GM12878 (cell line): ENCODE results near the gene MXRA7. TPM values are rescaled to one million over a fixed set of nuclear protein-coding genes. Genes with fewer than 3 reads are reported as not detected.

Experiments
- ATAC-seq: fragments of 200-7000 bp; cut with Tn5 transposase; 3 replicates; pipeline ENCODE4 v1.9.1; 2020; ENCODE audit warnings: mild to moderate bottlenecking, moderate library complexity
- BruUV-seq: library from RNA; stranded (reverse); fragments of 400-500 nt; replicated peaks from 2 replicates; lab custom pipeline; 2021; lab: Mats Ljungman, UMichigan
- CTCF ChIA-PET: fragments of 300-600 bp; sonication (Branson Sonifier 250); formaldehyde crosslinking; extraction: SDS; loops from one replicate; lab custom pipeline; 2021; ENCODE audit warnings: inconsistent platforms; lab: Yijun Ruan, JAX
- POLR2A ChIA-PET: fragments of 350-600 bp; formaldehyde crosslinking; extraction: SDS; loops from one replicate; lab custom pipeline; 2021; ENCODE audit warnings: inconsistent platforms; lab: Charles Lee
- RAD21 ChIA-PET: fragments of 300-600 bp; sonication (Branson Sonifier 250); formaldehyde crosslinking; loops from one replicate; lab custom pipeline; 2023; ENCODE audit warnings: antibody characterized with exemption; ENCODE audit not compliant: unreplicated experiment; lab: Charles Lee
- SMC1A ChIA-PET: fragments of 300-600 bp; sonication (Branson Sonifier 250); formaldehyde crosslinking; loops from one replicate; lab custom pipeline; 2023; ENCODE audit not compliant: unreplicated experiment, uncharacterized antibody; lab: Charles Lee
- DNase-seq: peaks from one replicate; pipeline ENCODE4 v3.0.0-alpha.2; 2011; ENCODE audit warnings: low read depth, low spot score
- FAIRE-seq: peaks from 3 replicates; lab custom pipeline; 2011; peaks lifted over from hg19 to GRCh38; lab: Jason Lieb, UNC
- H2AFZ ChIP-seq: 2 replicates; pipeline ENCODE4 v1.6.0; 2011; ENCODE audit warnings: low read depth, low read length, control low read depth; ENCODE audit not compliant: control insufficient read depth
- H3K27ac ChIP-seq: 2 replicates; pipeline ENCODE4 v1.5.1; 2011; ENCODE audit warnings: control low read depth; ENCODE audit not compliant: control insufficient read depth, insufficient read depth
- H3K27me3 ChIP-seq, 2 experiments: replicated peaks in 1 of 2; 2 replicates each; pipeline versions ENCODE4 v1.6.0 to v1.6.1; 2011; ENCODE audit warnings: low read length in 1 of 2; ENCODE audit not compliant: control insufficient read depth in 2 of 2, insufficient read depth in 2 of 2
- H3K36me3 ChIP-seq, 2 experiments: 2 replicates each; pipeline ENCODE4 v1.5.1; 2011; ENCODE audit warnings: low read length in 1 of 2; ENCODE audit not compliant: control insufficient read depth in 2 of 2, insufficient read depth in 2 of 2
- H3K4me1 ChIP-seq: 2 replicates; pipeline ENCODE4 v1.6.1; 2011; ENCODE audit warnings: mild to moderate bottlenecking, low read length, moderate library complexity, mixed read lengths; ENCODE audit not compliant: control insufficient read depth, insufficient read depth
- H3K4me2 ChIP-seq: 2 replicates; pipeline ENCODE4 v1.6.0; 2011; ENCODE audit warnings: control low read depth; ENCODE audit not compliant: control insufficient read depth, insufficient read depth
- H3K4me3 ChIP-seq: fragments of 200-600 bp; sonication (generic); 2 replicates; pipeline ENCODE4 v1.5.1; 2016
- H3K79me2 ChIP-seq: 2 replicates; pipeline ENCODE4 v1.6.0; 2011; ENCODE audit warnings: low read length; ENCODE audit not compliant: control insufficient read depth, insufficient read depth
- H3K9ac ChIP-seq: 2 replicates; pipeline ENCODE4 v1.8.0; 2011; ENCODE audit warnings: low read length, control low read depth, mixed read lengths; ENCODE audit not compliant: control insufficient read depth, insufficient read depth
- H3K9me3 ChIP-seq: replicated peaks from 3 replicates; pipeline ENCODE4 v1.5.1; 2011; ENCODE audit warnings: mild to moderate bottlenecking, low read length; ENCODE audit not compliant: control insufficient read depth, insufficient read depth
- H4K20me1 ChIP-seq: 2 replicates; pipeline ENCODE4 v1.6.0; 2011; ENCODE audit not compliant: control insufficient read depth, insufficient read depth
- MEF2B ChIP-seq: fragments of 450-650 bp; IDR thresholded peaks from 2 replicates; pipeline ENCODE4 v1.6.1; 2018; ENCODE audit warnings: mild to moderate bottlenecking, moderate library complexity; ENCODE audit not compliant: partially characterized antibody, poor library complexity, severe bottlenecking
- MXI1 ChIP-seq: fragments of 150-350 bp; IDR thresholded peaks from 2 replicates; pipeline ENCODE4 v1.6.1; 2011; ENCODE audit warnings: low read depth, mild to moderate bottlenecking, inconsistent platforms, low read length, improper control_type of control experiment
- PAX5 ChIP-seq: IDR thresholded peaks from 2 replicates; pipeline ENCODE4 v1.6.1; 2011; ENCODE audit warnings: low read depth, low read length, borderline replicate concordance
- SMAD5 ChIP-seq: IDR thresholded peaks from 2 replicates; pipeline ENCODE4 v1.6.1; 2016; ENCODE audit warnings: antibody characterized with exemption, low read depth
- ZBTB33 ChIP-seq: fragments of 450-650 bp; IDR thresholded peaks from 2 replicates; pipeline ENCODE4 v1.6.1; 2017; ENCODE audit warnings: mild to moderate bottlenecking
- WGBS: methylation state at CpG from one replicate; pipeline ENCODE4 v1.1.6; 2016; ENCODE audit warnings: low lambda C conversion rate; ENCODE audit not compliant: insufficient replicate concordance, insufficient coverage; ENCODE audit errors: missing lambda C conversion rate; 5-methylcytosine and 5-hydroxymethylcytosine counted together
- in situ Hi-C: fragments of 300-500 bp; cut with MboI; formaldehyde crosslinking; loops from 9 replicates; pipeline ENCODE4 v1.14.3; 2018; ENCODE audit warnings: mixed read lengths
- intact Hi-C: fragments of 100-400 bp; cut with micrococcal nuclease; formaldehyde crosslinking; loops from one replicate; pipeline ENCODE4 v1.14.2; 2022; ENCODE audit not compliant: unreplicated experiment
- polyA plus RNA-seq, 11 experiments: library from polyadenylated mRNA; depleted of rRNA in 4 of 11; unstranded in 6 of 11; stranded (reverse) in 5 of 11; fragments of >200 nt; fragmentation: Nextera tagmentation in 4 of 11; fragmentation: Illumina TruSeq in 1 of 11; extraction: Ambion mirVana in 4 of 11; extraction: Trizol in 1 of 11; gene quantifications; 1 replicate in 1 of 11; 2 replicates in 10 of 11; pipeline versions ENCODE4 v1.2.1 to v1.2.3, GENCODE V29; 2011 to 2016; ENCODE audit warnings: inconsistent platforms in 2 of 11, missing spikeins in 2 of 11, low read depth in 1 of 11
- total RNA-seq, 4 experiments: library from RNA; depleted of rRNA in 3 of 4; stranded (reverse); fragments of >200 nt in 3 of 4; fragmentation: Illumina TruSeq in 1 of 4; extraction: Trizol in 1 of 4; gene quantifications; 2 replicates each; pipeline versions ENCODE4 v1.2.1 to v1.2.3, GENCODE V29; 2013 to 2021

The MXRA7 gene
- total and polyA plus RNA-seq, 10 of the 15 experiments (the other 5 are each of a cell fraction or from before 2014, with no cell fraction given): 0.03 to 2.0 (median 0.33) TPM

GRCh38 chr17:76734080-76734840 lies 23.5 kb upstream of the MXRA7 start (continued):
- no peak for TF ChIP-seq ZBTB33

DNA sequence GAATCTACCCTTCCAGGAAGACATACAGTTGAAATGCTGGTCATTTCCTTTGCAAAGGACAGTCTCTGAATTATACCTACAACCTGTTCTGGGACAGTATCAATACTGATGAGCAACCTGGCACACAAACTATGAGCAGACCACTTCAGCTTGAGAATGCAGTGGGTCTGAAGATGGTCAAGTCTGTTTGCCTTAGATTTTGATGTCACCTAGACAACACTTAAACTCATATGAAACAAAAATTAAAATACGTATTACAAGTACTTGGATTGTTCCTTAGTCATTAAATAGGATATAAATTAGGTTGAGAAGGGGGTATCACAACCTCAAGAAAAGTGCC lies 22.8 kb upstream of the MXRA7 start:
- intact Hi-C loops: loop anchor here (10.0 kb wide), 1 partner anchor 351 kb away; no protein-coding TSS in a partner anchor
- 35% methylated on average over 1 of the region's 1 CpG for WGBS

More for the DNA sequence above, 22.8 kb upstream of the MXRA7 start:
- ChIA-PET RAD21 (interaction anchor here (1.6 kb wide), 1 partner anchor 174 kb away, joined by 4 read pairs; no protein-coding TSS in a partner anchor), CTCF (interaction anchor here (0.5 kb wide), 1 partner anchor 356 kb away, joined by 3 read pairs; no protein-coding TSS in a partner anchor), SMC1A (no interaction called here), POLR2A (interaction anchor here (1.0 kb wide), 1 partner anchor 284 kb away, joined by 3 read pairs; no protein-coding TSS in a partner anchor)
- Histone ChIP-seq H3K36me3 (peaks cover 8 to 36% of the 10 kb centered on the region in 2 experiments), H3K9ac (no peak overlapping the region), H3K4me2 (peak overlapping the region; percentile 75), H3K4me3 (peak overlapping the region; percentile 87), H3K79me2 (peaks cover 85% of the 10 kb centered on the region), H4K20me1 (no peaks in the 10 kb centered on the region; the same call in 1 of the 2 replicates), H3K4me1 (no peaks in the 10 kb centered on the region; the same call in 1 of the 2 replicates), H2AFZ (no peak overlapping the region), H3K27ac (no peak overlapping the region), H3K9me3 (no peaks in the 10 kb centered on the region; the same call in 2 of the 3 replicates), H3K27me3 (no peaks in the 10 kb centered on the region)
- DNase-seq: no peak
- ATAC-seq: no peak
- in situ Hi-C loops: no loop called here
- BruUV-seq: no TSS peak
- TF ChIP-seq PAX5: peak; percentile 23; the same call in 1 of the 2 replicates
- peak; percentile 53; the same call in 1 of the 2 replicates for TF ChIP-seq SMAD5
- TF ChIP-seq MEF2B: no peak
- TF ChIP-seq MXI1: no peak
- no peak for FAIRE-seq
